SKM-1 (cell line): ENCODE data around the gene RNF182.

Experiments used
- DNase-seq: peaks from one replicate; lab custom pipeline; 2025; ENCODE audit not compliant: unreplicated experiment; lab: John Stamatoyannopoulos, UW

RNF182 gene

DNA sequence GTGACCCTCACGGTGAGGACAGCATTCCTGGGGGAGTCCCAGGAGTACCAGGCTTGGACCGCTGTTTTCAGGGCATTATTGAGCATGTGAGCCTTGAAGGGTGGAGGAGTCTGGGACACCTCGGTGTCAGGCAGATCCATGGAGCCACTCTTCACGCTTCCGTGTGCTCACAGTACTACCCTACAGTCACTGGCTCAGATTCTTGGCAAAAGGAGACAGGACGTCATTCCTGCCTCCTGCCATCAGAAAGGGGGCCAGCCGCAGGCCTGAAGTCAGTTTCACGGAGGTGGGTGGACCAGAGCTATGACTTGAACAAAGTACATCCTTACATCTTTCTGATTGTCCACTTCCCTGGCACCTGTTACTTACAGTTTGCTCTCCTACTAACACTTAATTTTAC, 103.9 kb downstream of the RNF182 start:
- no peak for DNase-seq

DNA sequence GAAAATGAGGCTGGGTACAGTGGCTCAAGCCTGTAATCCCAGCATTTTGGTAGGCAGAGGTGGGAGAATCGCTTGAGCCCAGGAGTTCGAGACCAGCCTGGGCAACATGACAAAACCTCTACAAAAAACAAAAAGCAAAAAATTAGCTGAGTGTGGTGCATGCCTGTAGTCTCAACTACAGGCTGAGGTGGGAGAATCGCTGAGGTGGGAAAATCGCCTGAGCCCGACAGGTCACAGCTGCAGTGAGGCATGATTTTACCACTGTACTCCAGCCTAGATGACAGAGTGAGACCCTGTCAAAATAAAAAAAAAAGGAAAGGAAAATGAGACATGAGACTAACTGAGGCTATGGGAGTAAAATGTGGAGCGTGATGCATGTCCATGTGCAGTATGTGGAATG, 104.9 kb downstream of the RNF182 start:
- DNase-seq = no peak
